HepG2 (cell line): Measurements from ENCODE around the gene MAP2K1. TPM values are rescaled to one million over a fixed set of nuclear protein-coding genes. Genes with fewer than 3 reads are reported as not detected.

Experiments
- CCDC6 ChIP-seq: sonication (generic); formaldehyde crosslinking; IDR thresholded peaks from 2 replicates; pipeline ENCODE4 v1.8.1; 2022; ENCODE audit warnings: mild to moderate bottlenecking, missing genetic modification reagents, moderate library complexity
- SIN3A ChIP-seq: IDR thresholded peaks from 2 replicates; pipeline ENCODE4 v1.6.1; 2011; ENCODE audit warnings: low read depth, mild to moderate bottlenecking, control low read depth, low read length, borderline replicate concordance
- SP4 ChIP-seq: sonication (generic); formaldehyde crosslinking; IDR thresholded peaks from 2 replicates; pipeline ENCODE4 v1.8.1; 2023; ENCODE audit warnings: mild to moderate bottlenecking, missing genetic modification reagents
- XRCC5 ChIP-seq: fragments of 200-400 bp; formaldehyde crosslinking; optimal IDR thresholded peaks from 2 replicates; pipeline ENCODE3; 2017; ENCODE audit warnings: mild to moderate bottlenecking, low read length
- ZNF343 ChIP-seq: sonication (generic); formaldehyde crosslinking; IDR thresholded peaks from 2 replicates; pipeline ENCODE4 v1.4.0; 2020; ENCODE audit warnings: mild to moderate bottlenecking, missing genetic modification reagents
- ZNF724P ChIP-seq: sonication (generic); formaldehyde crosslinking; IDR thresholded peaks from 2 replicates; pipeline ENCODE4 v1.8.0; 2022; ENCODE audit warnings: missing genetic modification reagents, borderline replicate concordance
- ZNF746 ChIP-seq: sonication (generic); formaldehyde crosslinking; IDR thresholded peaks from 2 replicates; pipeline ENCODE4 v1.8.0; 2022; ENCODE audit warnings: mild to moderate bottlenecking, missing genetic modification reagents
- ZNF749 ChIP-seq: sonication (generic); formaldehyde crosslinking; IDR thresholded peaks from 2 replicates; pipeline ENCODE4 v1.8.0; 2022; ENCODE audit warnings: mild to moderate bottlenecking, missing genetic modification reagents, moderate library complexity, borderline replicate concordance
- polyA plus RNA-seq, 8 experiments: library from polyadenylated mRNA; depleted of rRNA in 3 of 8; stranded (reverse) in 7 of 8; unstranded in 1 of 8; fragments of >200 nt; fragmentation: Illumina TruSeq in 4 of 8; extraction: Trizol in 4 of 8; gene quantifications; 2 replicates each; pipeline versions ENCODE4 v1.2.1 to v1.2.3, GENCODE V29; 2011 to 2016; ENCODE audit warnings: low read depth in 4 of 8, missing spikeins in 1 of 8, mixed read lengths in 1 of 8; ENCODE audit not compliant: insufficient read depth in 1 of 8
- total RNA-seq, 5 experiments: library from RNA; depleted of rRNA; stranded (reverse); fragments of >200 nt; fragmentation: Illumina TruSeq; extraction: Trizol; gene quantifications; 2 replicates each; pipeline ENCODE4 v1.2.3, GENCODE V29; 2016; ENCODE audit warnings: low read depth in 1 of 5
- TF ChIP-seq, protein P1 (sequence below): sonication (generic); formaldehyde crosslinking; IDR thresholded peaks from 2 replicates; pipeline ENCODE4 v1.5.0; 2020; ENCODE audit warnings: mild to moderate bottlenecking, missing genetic modification reagents, borderline replicate concordance
- TF ChIP-seq, protein P2 (sequence below): sonication (generic); formaldehyde crosslinking; IDR thresholded peaks from 2 replicates; pipeline ENCODE4 v1.5.0; 2020; ENCODE audit warnings: missing genetic modification reagents
- TF ChIP-seq, protein P3 (sequence below), 2 experiments: sonication (generic) in 1 of 2; formaldehyde crosslinking in 1 of 2; IDR thresholded peaks; 2 replicates each; pipeline versions ENCODE4 v1.4.0 to v1.6.1; 2018 to 2020; ENCODE audit warnings: missing genetic modification reagents in 2 of 2, borderline replicate concordance in 1 of 2, low read depth in 1 of 2, mild to moderate bottlenecking in 1 of 2, missing biosample characterization in 1 of 2
- TF ChIP-seq, protein P4 (sequence below): sonication (generic); formaldehyde crosslinking; IDR thresholded peaks from 2 replicates; pipeline ENCODE4 v1.4.0; 2020; ENCODE audit warnings: missing genetic modification reagents
- TF ChIP-seq, protein P5 (sequence below): sonication (generic); formaldehyde crosslinking; IDR thresholded peaks from 2 replicates; pipeline ENCODE4 v1.5.1; 2020; ENCODE audit warnings: missing genetic modification reagents, mild to moderate bottlenecking, borderline replicate concordance

The MAP2K1 gene
- total and polyA plus RNA-seq, 2 of the 13 experiments (the other 11 are each of a cell fraction or from before 2014, with no cell fraction given), result 24.1 to 49.2 TPM

DNA sequence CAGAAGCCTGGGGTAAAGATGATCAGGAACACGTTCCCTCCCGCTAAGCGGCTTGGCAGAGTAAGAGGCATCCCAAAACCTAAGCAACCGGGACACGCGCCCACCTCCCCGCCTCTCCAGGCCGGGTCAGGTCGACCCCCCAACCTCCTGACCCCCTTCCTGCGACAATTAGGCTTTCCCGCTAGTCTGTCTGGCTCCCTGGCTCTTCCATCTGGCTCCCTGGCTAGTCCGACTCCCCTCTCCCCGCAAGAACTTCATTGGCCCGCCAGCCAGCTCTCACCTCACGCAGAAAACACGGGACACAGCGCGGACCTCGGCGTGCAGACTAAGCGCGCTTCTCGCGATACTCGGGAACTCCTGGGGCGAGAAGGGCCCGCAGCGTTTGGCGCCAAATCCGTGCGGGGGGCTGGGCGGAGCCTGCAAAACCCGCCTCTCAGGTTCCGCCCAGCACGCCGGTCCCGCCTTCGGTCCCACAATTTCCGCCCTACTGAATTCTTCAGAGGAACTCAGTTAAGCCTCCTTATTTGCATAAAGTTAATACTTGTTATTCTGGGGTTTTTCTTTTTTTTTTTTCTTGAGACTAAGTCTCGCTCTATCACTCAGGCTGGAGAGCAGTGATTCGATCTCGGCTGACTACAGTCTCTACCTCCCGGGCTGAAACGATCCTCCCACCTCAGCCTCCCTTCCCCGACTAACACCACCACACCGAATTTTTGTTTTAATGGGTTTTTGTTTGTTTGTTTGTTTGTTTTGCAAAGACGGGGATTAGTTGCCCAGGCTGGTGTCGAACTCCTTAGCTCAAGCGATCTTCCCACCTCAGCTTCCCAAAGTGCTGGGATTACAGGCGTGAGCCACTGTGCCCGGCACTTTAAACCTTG lies 30.1 kb upstream of the MAP2K1 start, which contains the start of gene TIPIN (continued):
- TF ChIP-seq, protein P1, sequence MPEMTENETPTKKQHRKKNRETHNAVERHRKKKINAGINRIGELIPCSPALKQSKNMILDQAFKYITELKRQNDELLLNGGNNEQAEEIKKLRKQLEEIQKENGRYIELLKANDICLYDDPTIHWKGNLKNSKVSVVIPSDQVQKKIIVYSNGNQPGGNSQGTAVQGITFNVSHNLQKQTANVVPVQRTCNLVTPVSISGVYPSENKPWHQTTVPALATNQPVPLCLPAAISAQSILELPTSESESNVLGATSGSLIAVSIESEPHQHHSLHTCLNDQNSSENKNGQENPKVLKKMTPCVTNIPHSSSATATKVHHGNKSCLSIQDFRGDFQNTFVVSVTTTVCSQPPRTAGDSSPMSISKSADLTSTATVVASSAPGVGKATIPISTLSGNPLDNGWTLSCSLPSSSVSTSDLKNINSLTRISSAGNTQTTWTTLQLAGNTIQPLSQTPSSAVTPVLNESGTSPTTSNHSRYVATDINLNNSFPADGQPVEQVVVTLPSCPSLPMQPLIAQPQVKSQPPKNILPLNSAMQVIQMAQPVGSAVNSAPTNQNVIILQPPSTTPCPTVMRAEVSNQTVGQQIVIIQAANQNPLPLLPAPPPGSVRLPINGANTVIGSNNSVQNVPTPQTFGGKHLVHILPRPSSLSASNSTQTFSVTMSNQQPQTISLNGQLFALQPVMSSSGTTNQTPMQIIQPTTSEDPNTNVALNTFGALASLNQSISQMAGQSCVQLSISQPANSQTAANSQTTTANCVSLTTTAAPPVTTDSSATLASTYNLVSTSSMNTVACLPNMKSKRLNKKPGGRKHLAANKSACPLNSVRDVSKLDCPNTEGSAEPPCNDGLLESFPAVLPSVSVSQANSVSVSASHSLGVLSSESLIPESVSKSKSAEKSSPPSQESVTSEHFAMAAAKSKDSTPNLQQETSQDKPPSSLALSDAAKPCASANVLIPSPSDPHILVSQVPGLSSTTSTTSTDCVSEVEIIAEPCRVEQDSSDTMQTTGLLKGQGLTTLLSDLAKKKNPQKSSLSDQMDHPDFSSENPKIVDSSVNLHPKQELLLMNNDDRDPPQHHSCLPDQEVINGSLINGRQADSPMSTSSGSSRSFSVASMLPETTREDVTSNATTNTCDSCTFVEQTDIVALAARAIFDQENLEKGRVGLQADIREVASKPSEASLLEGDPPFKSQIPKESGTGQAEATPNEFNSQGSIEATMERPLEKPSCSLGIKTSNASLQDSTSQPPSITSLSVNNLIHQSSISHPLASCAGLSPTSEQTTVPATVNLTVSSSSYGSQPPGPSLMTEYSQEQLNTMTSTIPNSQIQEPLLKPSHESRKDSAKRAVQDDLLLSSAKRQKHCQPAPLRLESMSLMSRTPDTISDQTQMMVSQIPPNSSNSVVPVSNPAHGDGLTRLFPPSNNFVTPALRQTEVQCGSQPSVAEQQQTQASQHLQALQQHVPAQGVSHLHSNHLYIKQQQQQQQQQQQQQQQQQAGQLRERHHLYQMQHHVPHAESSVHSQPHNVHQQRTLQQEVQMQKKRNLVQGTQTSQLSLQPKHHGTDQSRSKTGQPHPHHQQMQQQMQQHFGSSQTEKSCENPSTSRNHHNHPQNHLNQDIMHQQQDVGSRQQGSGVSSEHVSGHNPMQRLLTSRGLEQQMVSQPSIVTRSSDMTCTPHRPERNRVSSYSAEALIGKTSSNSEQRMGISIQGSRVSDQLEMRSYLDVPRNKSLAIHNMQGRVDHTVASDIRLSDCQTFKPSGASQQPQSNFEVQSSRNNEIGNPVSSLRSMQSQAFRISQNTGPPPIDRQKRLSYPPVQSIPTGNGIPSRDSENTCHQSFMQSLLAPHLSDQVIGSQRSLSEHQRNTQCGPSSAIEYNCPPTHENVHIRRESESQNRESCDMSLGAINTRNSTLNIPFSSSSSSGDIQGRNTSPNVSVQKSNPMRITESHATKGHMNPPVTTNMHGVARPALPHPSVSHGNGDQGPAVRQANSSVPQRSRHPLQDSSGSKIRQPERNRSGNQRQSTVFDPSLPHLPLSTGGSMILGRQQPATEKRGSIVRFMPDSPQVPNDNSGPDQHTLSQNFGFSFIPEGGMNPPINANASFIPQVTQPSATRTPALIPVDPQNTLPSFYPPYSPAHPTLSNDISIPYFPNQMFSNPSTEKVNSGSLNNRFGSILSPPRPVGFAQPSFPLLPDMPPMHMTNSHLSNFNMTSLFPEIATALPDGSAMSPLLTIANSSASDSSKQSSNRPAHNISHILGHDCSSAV (CRISPR knock-in tag), result no peak
- TF ChIP-seq ZNF749 (peak; percentile 74; the same call in 1 of the 2 replicates), SP4 (CRISPR knock-in tag) (peak; percentile 87), XRCC5 (peak; percentile 67), SIN3A (peak; percentile 80; the same call in 1 of the 2 replicates), ZNF746 (peak; percentile 68; the same call in 1 of the 2 replicates), ZNF724P (CRISPR knock-in tag) (peak; percentile 74; the same call in 1 of the 2 replicates), ZNF343 (CRISPR knock-in tag) (peak; percentile 91; the same call in 1 of the 2 replicates), CCDC6 (peak; percentile 84)
- TF ChIP-seq, protein P2, sequence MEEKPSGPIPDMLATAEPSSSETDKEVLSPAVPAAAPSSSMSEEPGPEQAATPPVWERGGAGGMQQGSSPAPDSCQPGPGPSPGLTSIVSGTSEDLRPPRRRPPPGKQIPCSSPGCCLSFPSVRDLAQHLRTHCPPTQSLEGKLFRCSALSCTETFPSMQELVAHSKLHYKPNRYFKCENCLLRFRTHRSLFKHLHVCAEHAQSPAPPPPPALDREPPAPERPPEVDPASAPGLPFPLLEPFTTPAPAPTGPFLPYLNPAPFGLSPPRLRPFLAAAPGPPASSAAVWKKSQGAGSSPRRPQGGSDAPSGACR (CRISPR knock-in tag), result peak; percentile 27; the same call in 1 of the 2 replicates
- TF ChIP-seq, protein P3, sequence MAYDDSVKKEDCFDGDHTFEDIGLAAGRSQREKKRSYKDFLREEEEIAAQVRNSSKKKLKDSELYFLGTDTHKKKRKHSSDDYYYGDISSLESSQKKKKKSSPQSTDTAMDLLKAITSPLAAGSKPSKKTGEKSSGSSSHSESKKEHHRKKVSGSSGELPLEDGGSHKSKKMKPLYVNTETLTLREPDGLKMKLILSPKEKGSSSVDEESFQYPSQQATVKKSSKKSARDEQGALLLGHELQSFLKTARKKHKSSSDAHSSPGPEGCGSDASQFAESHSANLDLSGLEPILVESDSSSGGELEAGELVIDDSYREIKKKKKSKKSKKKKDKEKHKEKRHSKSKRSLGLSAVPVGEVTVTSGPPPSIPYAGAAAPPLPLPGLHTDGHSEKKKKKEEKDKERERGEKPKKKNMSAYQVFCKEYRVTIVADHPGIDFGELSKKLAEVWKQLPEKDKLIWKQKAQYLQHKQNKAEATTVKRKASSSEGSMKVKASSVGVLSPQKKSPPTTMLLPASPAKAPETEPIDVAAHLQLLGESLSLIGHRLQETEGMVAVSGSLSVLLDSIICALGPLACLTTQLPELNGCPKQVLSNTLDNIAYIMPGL (CRISPR knock-in tag; IDR thresholded peaks at IDR 0.05; ENCODE audit: borderline replicate concordance in 1 of 2, low read depth in 1 of 2), result peak; percentile 51 to 85; a peak in 3 of 4 replicates
- TF ChIP-seq, protein P4, sequence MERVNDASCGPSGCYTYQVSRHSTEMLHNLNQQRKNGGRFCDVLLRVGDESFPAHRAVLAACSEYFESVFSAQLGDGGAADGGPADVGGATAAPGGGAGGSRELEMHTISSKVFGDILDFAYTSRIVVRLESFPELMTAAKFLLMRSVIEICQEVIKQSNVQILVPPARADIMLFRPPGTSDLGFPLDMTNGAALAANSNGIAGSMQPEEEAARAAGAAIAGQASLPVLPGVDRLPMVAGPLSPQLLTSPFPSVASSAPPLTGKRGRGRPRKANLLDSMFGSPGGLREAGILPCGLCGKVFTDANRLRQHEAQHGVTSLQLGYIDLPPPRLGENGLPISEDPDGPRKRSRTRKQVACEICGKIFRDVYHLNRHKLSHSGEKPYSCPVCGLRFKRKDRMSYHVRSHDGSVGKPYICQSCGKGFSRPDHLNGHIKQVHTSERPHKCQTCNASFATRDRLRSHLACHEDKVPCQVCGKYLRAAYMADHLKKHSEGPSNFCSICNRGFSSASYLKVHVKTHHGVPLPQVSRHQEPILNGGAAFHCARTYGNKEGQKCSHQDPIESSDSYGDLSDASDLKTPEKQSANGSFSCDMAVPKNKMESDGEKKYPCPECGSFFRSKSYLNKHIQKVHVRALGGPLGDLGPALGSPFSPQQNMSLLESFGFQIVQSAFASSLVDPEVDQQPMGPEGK (CRISPR knock-in tag), result peak; percentile 64
- TF ChIP-seq, protein P5, sequence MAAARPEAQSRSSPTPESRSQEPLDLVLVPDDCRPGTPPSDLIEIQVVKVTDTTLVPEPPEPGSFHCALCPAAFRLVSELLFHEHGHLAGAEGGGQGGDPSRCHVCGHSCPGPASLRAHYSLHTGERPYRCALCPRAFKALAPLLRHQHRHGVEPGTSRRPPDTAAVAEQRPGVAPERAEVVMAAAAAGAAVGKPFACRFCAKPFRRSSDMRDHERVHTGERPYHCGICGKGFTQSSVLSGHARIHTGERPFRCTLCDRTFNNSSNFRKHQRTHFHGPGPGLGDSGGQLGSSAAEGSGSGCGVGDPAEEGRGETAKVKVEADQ (CRISPR knock-in tag), result peak; percentile 73; the same call in 1 of the 2 replicates
